Lower leg skin (tissue), 3 donors: ENCODE results near the gene CTIF.

ENCODE experiments used
- POLR2A ChIP-seq, 2 donors: fragments of 450-650 bp; IDR thresholded peaks; one replicate each; pipeline ENCODE4 v1.6.1; 2016 to 2017; ENCODE audit warnings: antibody characterized with exemption in 2 of 2, mild to moderate bottlenecking in 1 of 2, moderate library complexity in 1 of 2
- TF ChIP-seq, protein P1 (sequence below), 3 donors: fragments of 450-650 bp; IDR thresholded peaks; one replicate each; pipeline ENCODE4 v1.5.1; 2016; ENCODE audit warnings: antibody characterized with exemption in 3 of 3, mild to moderate bottlenecking in 3 of 3, moderate library complexity in 2 of 3

DNA sequence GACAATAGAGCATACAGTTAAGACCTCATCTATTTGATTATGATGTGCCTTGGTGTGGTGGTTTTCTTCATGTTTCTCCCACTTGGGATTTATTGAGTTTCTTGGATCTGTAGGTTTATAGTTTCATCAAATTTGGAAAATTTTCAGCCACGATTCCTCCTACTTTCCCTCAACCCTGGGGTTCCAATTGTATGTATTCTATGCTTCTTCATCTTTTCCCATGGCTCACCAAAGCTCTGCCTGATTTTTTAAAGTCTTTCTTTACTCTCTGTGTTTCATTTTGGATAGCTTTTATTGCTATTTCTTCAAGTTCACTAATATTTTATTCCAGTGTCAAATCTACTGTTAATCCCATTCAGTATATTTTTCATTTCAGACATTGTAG, 132.7 kb downstream of the CTIF start:
- TF ChIP-seq, protein P1, sequence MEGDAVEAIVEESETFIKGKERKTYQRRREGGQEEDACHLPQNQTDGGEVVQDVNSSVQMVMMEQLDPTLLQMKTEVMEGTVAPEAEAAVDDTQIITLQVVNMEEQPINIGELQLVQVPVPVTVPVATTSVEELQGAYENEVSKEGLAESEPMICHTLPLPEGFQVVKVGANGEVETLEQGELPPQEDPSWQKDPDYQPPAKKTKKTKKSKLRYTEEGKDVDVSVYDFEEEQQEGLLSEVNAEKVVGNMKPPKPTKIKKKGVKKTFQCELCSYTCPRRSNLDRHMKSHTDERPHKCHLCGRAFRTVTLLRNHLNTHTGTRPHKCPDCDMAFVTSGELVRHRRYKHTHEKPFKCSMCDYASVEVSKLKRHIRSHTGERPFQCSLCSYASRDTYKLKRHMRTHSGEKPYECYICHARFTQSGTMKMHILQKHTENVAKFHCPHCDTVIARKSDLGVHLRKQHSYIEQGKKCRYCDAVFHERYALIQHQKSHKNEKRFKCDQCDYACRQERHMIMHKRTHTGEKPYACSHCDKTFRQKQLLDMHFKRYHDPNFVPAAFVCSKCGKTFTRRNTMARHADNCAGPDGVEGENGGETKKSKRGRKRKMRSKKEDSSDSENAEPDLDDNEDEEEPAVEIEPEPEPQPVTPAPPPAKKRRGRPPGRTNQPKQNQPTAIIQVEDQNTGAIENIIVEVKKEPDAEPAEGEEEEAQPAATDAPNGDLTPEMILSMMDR (IDR thresholded peaks at IDR 0.05), result no peak
- TF ChIP-seq POLR2A (IDR thresholded peaks at IDR 0.05), result no peak
